Measurements from ENCODE around the gene UBE2F. TPM values are rescaled to one million over a fixed set of nuclear protein-coding genes. Genes with fewer than 3 reads are reported as not detected.
"Not testable (repeated sequence)": the region's sequence is repeated elsewhere in the genome, so short reads cannot be mapped to it uniquely, and the experiment has no call there.

Gene UBE2F
- total RNA-seq, 5 donors from 2014 or later (not counting 1 experiment from before 2014, with no cell fraction given) = 35.1 to 53.6 (median 37.3) TPM

DNA sequence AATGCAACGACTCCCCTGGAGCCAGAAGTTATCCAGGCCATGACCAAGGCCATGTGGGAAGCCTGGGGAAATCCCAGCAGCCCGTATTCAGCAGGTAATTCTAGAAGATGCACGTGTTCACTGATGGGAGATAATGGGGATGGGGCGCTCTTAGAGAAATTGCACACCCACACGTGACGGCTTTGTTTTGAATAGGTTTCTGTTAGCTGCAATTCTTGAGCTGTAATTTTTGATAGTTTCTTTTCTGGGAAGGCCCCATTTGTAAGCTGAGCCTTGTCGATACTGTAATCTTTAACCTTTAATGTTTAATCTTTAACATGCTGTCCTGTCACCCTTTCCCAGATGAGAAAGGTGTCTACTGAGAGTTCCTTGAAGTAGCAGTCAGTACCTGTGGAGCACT lies 97.6 kb downstream of the UBE2F start:
- peaks cover 5 to 17% of the 10 kb centered on the region in 2 donors for H3K36me3 ChIP-seq (ENCODE audit: control insufficient read depth in 2 of 2, extremely low read depth in 1 of 2, insufficient read depth in 1 of 2, low read length in 1 of 2)
- no peak for ATAC-seq (replicated peaks in 1 of 4)
- no peak overlapping the region for H3K4me3 ChIP-seq (ENCODE audit: control insufficient read depth in 1 of 2, extremely low read depth in 1 of 2, low read length in 1 of 2)
- H3K27ac ChIP-seq (ENCODE audit: low read length) = no peak overlapping the region
- Mint-ChIP-seq H3K4me3 (no peak overlapping the region), H3K4me1 (peaks cover 44 to 54% (median 52%) of the 10 kb centered on the region in 3 donors), H3K27me3 (no peaks in the 10 kb centered on the region), H3K36me3 (peaks cover 30% of the 10 kb centered on the region), H3K9me3 (peaks cover 0 to 10% (median 8%) of the 10 kb centered on the region in 3 donors), H3K27ac (no peak overlapping the region)
- peaks cover 12 to 40% of the 10 kb centered on the region in 2 experiments for H3K4me1 ChIP-seq (ENCODE audit: control insufficient read depth in 1 of 2, extremely low read depth in 1 of 2, insufficient read depth in 2 of 2, low read length in 2 of 2)
- 65% methylated on average over 2 of the region's 7 CpGs for WGBS (ENCODE audit: insufficient coverage)
- DNase-seq = no peak
- ChIA-PET POLR2A (no interaction called here), CTCF (interaction anchor here in 1 of 2 donors (0.7 to 0.8 kb wide), 2 partner anchors 104 to 199 kb away, joined by 3 read pairs; no protein-coding TSS in a partner anchor)
- no peaks in the 10 kb centered on the region for H3K9me3 ChIP-seq
- no peaks in the 10 kb centered on the region for H3K27me3 ChIP-seq (replicated peaks in 1 of 2; ENCODE audit: control insufficient read depth in 2 of 2, extremely low read depth in 1 of 2, insufficient read depth in 2 of 2, low read length in 1 of 2)

DNA sequence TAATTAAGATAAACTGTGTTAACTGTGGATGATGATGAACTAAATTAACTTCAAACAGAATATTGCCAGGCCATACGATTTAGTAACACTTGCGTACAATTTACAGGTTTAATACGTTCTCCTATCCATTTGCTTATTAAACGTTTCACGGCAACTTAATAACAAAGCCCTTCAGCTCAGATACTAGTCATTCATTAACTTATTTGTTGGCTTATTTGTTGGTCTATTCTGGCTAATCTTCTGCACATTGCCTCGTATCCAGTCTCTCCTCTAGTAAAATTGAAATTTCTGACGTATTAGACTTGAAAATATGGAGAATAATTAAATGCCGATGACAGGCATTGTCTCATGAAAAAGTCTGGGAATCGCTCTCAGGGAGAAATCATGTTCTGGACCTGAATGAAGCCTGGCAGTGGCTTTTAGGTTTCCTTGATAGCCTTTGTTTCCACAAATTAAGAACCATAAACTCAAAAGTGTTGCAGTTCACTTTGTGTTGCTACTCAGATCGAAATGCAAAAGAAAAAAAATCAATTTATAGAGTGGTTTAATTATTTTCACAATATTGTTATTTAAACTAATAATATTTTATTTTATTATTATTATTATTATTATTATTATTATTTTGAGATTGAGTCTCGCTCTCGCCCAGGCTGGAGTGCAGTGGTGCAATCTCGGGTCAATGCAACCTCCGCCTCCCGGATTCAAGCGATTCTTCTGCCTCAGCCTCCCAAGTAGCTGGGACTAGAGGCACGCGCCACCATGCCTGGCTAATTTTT lies 98.4 kb downstream of the UBE2F start:
- ChIA-PET POLR2A (no interaction called here), CTCF (interaction anchor here in 1 of 2 donors (0.5 to 0.8 kb wide), 2 partner anchors 10 to 105 kb away, joined by 3 to 6 read pairs; no protein-coding TSS in a partner anchor)
- WGBS (ENCODE audit: insufficient coverage) = 83% methylated on average over 9 of the region's 18 CpGs
- no peak overlapping the region for H3K27ac ChIP-seq (ENCODE audit: low read length)
- H3K36me3 ChIP-seq (ENCODE audit: control insufficient read depth in 2 of 2, extremely low read depth in 1 of 2, insufficient read depth in 1 of 2, low read length in 1 of 2) = peaks cover 5 to 24% of the 10 kb centered on the region in 2 donors
- Mint-ChIP-seq H3K4me3 (no peak overlapping the region), H3K36me3 (peaks cover 37% of the 10 kb centered on the region), H3K27ac (no peak overlapping the region), H3K4me1 (peaks cover 43 to 52% (median 51%) of the 10 kb centered on the region in 3 donors), H3K9me3 (peaks cover 0 to 8% (median 6%) of the 10 kb centered on the region in 3 donors), H3K27me3 (no peaks in the 10 kb centered on the region)
- ATAC-seq (replicated peaks in 1 of 4) = no peak
- peaks cover 19 to 40% of the 10 kb centered on the region in 2 experiments for H3K4me1 ChIP-seq (ENCODE audit: control insufficient read depth in 1 of 2, extremely low read depth in 1 of 2, insufficient read depth in 2 of 2, low read length in 2 of 2)
- no peaks in the 10 kb centered on the region for H3K27me3 ChIP-seq (replicated peaks in 1 of 2; ENCODE audit: control insufficient read depth in 2 of 2, extremely low read depth in 1 of 2, insufficient read depth in 2 of 2, low read length in 1 of 2)
- H3K9me3 ChIP-seq = no peaks in the 10 kb centered on the region
- no peak overlapping the region for H3K4me3 ChIP-seq (ENCODE audit: control insufficient read depth in 1 of 2, extremely low read depth in 1 of 2, low read length in 1 of 2)
- no peak for DNase-seq

DNA sequence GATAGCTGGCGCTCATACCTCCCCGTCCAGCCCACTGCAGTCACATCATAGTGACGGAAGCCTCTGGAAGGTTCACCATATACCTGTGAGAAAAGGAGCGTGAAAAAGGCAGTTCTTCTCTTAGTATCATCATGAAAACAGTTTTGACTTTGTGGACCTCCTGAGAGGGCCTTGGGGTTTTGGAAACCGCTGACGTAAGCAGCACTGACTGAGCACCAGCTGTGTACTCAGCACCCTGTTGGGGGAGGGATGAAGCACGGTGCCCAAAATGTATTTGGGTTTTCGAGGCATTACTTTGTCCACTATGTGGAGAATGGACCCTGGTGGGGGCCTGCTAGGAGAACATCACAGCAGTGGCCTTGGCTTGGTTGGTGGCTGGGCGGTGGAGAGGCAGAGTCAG lies 99.4 kb downstream of the UBE2F start:
- no peaks in the 10 kb centered on the region for H3K27me3 Mint-ChIP-seq

DNA sequence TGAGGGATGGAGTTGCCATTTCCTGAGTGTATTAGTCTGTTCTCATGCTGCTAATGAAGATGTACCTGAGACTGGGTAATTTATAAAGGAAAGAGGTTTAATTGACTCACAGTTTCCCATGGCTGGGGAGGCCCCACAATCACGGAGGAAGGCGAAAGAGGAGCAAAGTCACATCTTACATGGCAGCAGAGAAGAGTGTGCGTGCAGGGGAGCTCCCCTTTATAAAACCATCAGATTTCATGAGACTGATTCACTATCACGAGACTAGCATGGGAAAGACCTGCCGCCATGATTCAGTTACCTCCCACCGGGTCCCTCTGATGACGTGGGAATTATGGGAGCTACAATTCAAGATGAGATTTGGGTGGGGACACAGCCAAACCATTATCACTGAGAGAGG lies 99.9 kb downstream of the UBE2F start:
- CTCF ChIA-PET; H3K9me3 Mint-ChIP-seq; H3K27me3 Mint-ChIP-seq; H3K4me3 Mint-ChIP-seq; DNase-seq; H3K27ac ChIP-seq (ENCODE audit: low read length); H3K9me3 ChIP-seq; H3K27me3 ChIP-seq (replicated peaks in 1 of 2; ENCODE audit: control insufficient read depth in 2 of 2, extremely low read depth in 1 of 2, insufficient read depth in 2 of 2, low read length in 1 of 2); POLR2A ChIA-PET; ATAC-seq (replicated peaks in 1 of 4); H3K4me3 ChIP-seq (ENCODE audit: control insufficient read depth in 1 of 2, extremely low read depth in 1 of 2, low read length in 1 of 2): not testable (repeated sequence)
- peaks cover 5 to 29% of the 10 kb centered on the region in 2 donors for H3K36me3 ChIP-seq (ENCODE audit: control insufficient read depth in 2 of 2, extremely low read depth in 1 of 2, insufficient read depth in 1 of 2, low read length in 1 of 2)
- peaks cover 34 to 50% (median 49%) of the 10 kb centered on the region in 3 donors for H3K4me1 Mint-ChIP-seq
- peaks cover 18 to 42% of the 10 kb centered on the region in 2 experiments for H3K4me1 ChIP-seq (ENCODE audit: control insufficient read depth in 1 of 2, extremely low read depth in 1 of 2, insufficient read depth in 2 of 2, low read length in 2 of 2)
- no CpG with 5 or more reads among the region's 7 CpGs for WGBS (ENCODE audit: insufficient coverage)
- peaks cover 37% of the 10 kb centered on the region for H3K36me3 Mint-ChIP-seq
- H3K27ac Mint-ChIP-seq = peak overlapping the region in 1 of 2 donors; percentile 31

More for the DNA sequence above, 99.4 kb downstream of the UBE2F start:
- no peak overlapping the region for H3K27ac ChIP-seq (ENCODE audit: low read length)
- Mint-ChIP-seq H3K36me3 (peaks cover 37% of the 10 kb centered on the region), H3K4me1 (peaks cover 39 to 54% (median 53%) of the 10 kb centered on the region in 3 donors), H3K27ac (peak overlapping the region in 1 of 2 donors; percentile 31), H3K9me3 (peaks cover 0 to 8% (median 6%) of the 10 kb centered on the region in 3 donors), H3K4me3 (no peak overlapping the region)
- 84% methylated on average over 9 of the region's 9 CpGs for WGBS (ENCODE audit: insufficient coverage)
- DNase-seq (no peak), ATAC-seq (replicated peaks in 1 of 4) (no peak)
- H3K4me3 ChIP-seq (ENCODE audit: control insufficient read depth in 1 of 2, extremely low read depth in 1 of 2, low read length in 1 of 2) = no peak overlapping the region
- ChIA-PET POLR2A (no interaction called here), CTCF (no interaction called here)
- H3K4me1 ChIP-seq (ENCODE audit: control insufficient read depth in 1 of 2, extremely low read depth in 1 of 2, insufficient read depth in 2 of 2, low read length in 2 of 2) = peaks cover 19 to 46% of the 10 kb centered on the region in 2 experiments
- H3K27me3 ChIP-seq (replicated peaks in 1 of 2; ENCODE audit: control insufficient read depth in 2 of 2, extremely low read depth in 1 of 2, insufficient read depth in 2 of 2, low read length in 1 of 2) = no peaks in the 10 kb centered on the region
- peaks cover 5 to 26% of the 10 kb centered on the region in 2 donors for H3K36me3 ChIP-seq (ENCODE audit: control insufficient read depth in 2 of 2, extremely low read depth in 1 of 2, insufficient read depth in 1 of 2, low read length in 1 of 2)
- no peaks in the 10 kb centered on the region for H3K9me3 ChIP-seq

DNA sequence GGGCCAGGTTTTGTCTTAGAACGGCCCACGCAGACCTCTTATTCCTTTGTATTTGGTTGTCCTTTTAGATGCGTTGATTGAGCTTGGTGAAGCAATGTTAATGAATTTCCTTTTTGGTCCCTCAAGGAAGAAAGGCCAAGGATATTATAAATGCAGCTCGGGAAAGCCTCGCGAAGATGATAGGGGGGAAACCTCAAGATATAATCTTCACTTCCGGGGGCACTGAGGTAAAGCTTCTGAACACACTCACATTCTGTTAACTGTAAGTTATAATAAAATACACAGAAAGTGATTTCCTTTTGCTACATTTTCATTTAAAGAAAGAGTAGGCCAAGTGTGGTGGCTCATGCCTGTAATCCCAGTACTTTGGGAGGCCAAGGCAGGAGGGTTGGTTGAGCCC lies 101.1 kb downstream of the UBE2F start:
- peaks cover 15 to 33% of the 10 kb centered on the region in 2 experiments for H3K4me1 ChIP-seq (ENCODE audit: control insufficient read depth in 1 of 2, extremely low read depth in 1 of 2, insufficient read depth in 2 of 2, low read length in 2 of 2)
- ChIA-PET POLR2A (no interaction called here), CTCF (no interaction called here)
- Mint-ChIP-seq H3K27me3 (no peaks in the 10 kb centered on the region), H3K4me1 (peaks cover 24 to 49% (median 46%) of the 10 kb centered on the region in 3 donors), H3K36me3 (peaks cover 47% of the 10 kb centered on the region), H3K4me3 (peak overlapping the region in 1 of 3 donors; percentile 21), H3K27ac (peak overlapping the region; percentile 31 to 45), H3K9me3 (peaks cover 0 to 8% (median 6%) of the 10 kb centered on the region in 3 donors)
- WGBS (ENCODE audit: insufficient coverage) = no CpG with 5 or more reads among the region's 7 CpGs
- no peak for ATAC-seq (replicated peaks in 1 of 4)
- H3K27ac ChIP-seq (ENCODE audit: low read length) = no peak overlapping the region
- DNase-seq = no peak
- H3K9me3 ChIP-seq = peaks cover 3% of the 10 kb centered on the region
- H3K36me3 ChIP-seq (ENCODE audit: control insufficient read depth in 2 of 2, extremely low read depth in 1 of 2, insufficient read depth in 1 of 2, low read length in 1 of 2) = peaks cover 5 to 35% of the 10 kb centered on the region in 2 donors
- H3K27me3 ChIP-seq (replicated peaks in 1 of 2; ENCODE audit: control insufficient read depth in 2 of 2, extremely low read depth in 1 of 2, insufficient read depth in 2 of 2, low read length in 1 of 2) = no peaks in the 10 kb centered on the region
- no peak overlapping the region for H3K4me3 ChIP-seq (ENCODE audit: control insufficient read depth in 1 of 2, extremely low read depth in 1 of 2, low read length in 1 of 2)

DNA sequence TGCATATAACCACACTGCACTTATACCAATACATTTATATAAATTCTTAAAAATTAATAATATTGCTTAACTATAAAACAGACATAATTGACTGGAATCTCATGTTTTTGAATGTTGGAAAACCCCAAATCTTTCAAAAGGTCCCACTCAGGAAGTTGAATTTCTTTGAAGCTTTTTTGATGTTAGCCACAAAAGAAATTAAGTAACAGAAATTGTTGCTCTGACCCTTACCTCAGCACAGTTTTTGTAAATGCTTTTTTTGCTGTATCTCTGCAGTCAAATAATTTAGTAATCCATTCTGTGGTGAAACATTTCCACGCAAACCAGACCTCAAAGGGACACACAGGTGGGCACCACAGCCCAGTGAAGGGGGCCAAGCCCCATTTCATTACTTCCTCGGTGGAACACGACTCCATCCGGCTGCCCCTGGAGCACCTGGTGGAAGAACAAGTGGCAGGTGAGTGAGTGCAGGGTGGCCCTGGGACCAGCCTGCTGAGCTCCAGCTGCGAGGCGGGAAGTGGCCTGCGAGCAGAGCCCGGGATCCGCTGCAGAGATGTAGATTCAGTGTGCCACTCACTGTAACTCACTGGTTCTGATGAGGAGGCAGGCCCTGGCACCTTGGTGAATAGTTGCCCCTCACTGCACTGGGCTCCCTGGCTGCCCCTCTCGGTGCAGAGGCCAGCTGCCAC lies 102.4 kb downstream of the UBE2F start:
- ChIA-PET CTCF (no interaction called here), POLR2A (no interaction called here)
- H3K27ac Mint-ChIP-seq = peak overlapping the region; percentile 92 to 93
- H3K9me3 Mint-ChIP-seq = peaks cover 0 to 8% (median 6%) of the 10 kb centered on the region in 3 donors
- peaks cover 55% of the 10 kb centered on the region for H3K36me3 Mint-ChIP-seq
- 47% methylated on average over 6 of the region's 10 CpGs for whole genome bisulfite sequencing (ENCODE audit: insufficient coverage)
- H3K4me3 Mint-ChIP-seq = peak overlapping the region; percentile 59 to 68 (median 66)
- Histone ChIP-seq H3K4me3 (ENCODE audit: control insufficient read depth in 1 of 2, extremely low read depth in 1 of 2, low read length in 1 of 2) (no peak overlapping the region), H3K27me3 (replicated peaks in 1 of 2; ENCODE audit: control insufficient read depth in 2 of 2, extremely low read depth in 1 of 2, insufficient read depth in 2 of 2, low read length in 1 of 2) (no peaks in the 10 kb centered on the region), H3K36me3 (ENCODE audit: control insufficient read depth in 2 of 2, extremely low read depth in 1 of 2, insufficient read depth in 1 of 2, low read length in 1 of 2) (peaks cover 5 to 35% of the 10 kb centered on the region in 2 donors), H3K9me3 (peaks cover 6% of the 10 kb centered on the region), H3K4me1 (ENCODE audit: control insufficient read depth in 1 of 2, extremely low read depth in 1 of 2, insufficient read depth in 2 of 2, low read length in 2 of 2) (peaks cover 15 to 33% of the 10 kb centered on the region in 2 experiments), H3K27ac (ENCODE audit: low read length) (peak overlapping the region; percentile 55)
- ATAC-seq (replicated peaks in 1 of 4) (peak in 3 of 4 experiments; percentile 13 to 65 (median 50)), DNase-seq (peak in 2 of 35 experiments; percentile 15 to 45)
- no peaks in the 10 kb centered on the region for H3K27me3 Mint-ChIP-seq
- peaks cover 22 to 45% (median 40%) of the 10 kb centered on the region in 3 donors for H3K4me1 Mint-ChIP-seq
